ENCODE results near the gene GRK3. TPM values are rescaled to one million over a fixed set of nuclear protein-coding genes. Genes with fewer than 3 reads are reported as not detected.

Gene GRK3
- total RNA-seq, 1 donor from 2014 or later = 30.1 TPM

DNA sequence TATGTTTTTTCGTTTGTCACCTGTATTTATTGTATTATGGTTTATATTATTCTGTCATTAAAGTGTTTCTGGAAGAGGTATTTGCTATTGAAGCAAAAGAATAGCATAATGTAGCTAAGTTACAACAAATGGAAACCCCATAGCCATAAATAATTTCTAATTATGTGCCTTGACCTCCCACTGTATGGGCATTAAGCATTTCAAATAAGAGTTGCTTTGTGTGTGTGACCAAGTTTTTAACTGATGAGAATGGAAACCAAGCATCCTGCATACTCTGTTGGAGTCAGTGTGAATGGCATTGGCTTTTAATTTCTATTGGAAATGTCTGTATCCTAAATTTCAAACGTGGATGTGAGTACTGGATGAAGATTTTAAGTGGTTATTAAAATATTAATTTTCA lies 115.6 kb downstream of the GRK3 start:
- intact Hi-C loops (cut with micrococcal nuclease) = no loop called here
- DNase-seq = no peak
- H3K9me3 Mint-ChIP-seq = no peaks in the 10 kb centered on the region
- H3K36me3 Mint-ChIP-seq (ENCODE audit: low read depth) = peaks cover 43% of the 10 kb centered on the region
- H3K4me1 Mint-ChIP-seq = peaks cover 11% of the 10 kb centered on the region
- H3K4me3 Mint-ChIP-seq = no peak overlapping the region
- H3K27me3 Mint-ChIP-seq = no peaks in the 10 kb centered on the region
- no peak overlapping the region for H3K27ac Mint-ChIP-seq

DNA sequence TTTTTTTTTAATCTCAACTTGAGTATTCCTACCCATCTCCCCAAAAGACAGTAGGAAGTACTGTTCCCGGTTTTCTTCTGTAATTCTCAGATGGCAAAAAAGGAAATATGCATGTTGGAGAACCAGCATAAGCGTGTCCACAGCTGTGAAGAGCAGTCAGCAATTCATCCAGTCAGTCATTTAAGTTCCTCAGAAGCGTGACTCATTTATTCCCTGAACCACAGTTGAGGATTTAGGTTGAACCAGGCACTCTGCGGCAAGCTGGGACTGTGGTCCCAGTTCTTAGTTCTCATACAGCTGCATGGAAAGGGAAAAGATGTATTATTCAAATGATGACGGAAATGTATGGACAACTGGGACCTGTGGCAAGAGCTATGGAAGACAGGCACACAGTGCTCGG lies 116.5 kb downstream of the GRK3 start:
- no peak for DNase-seq
- H3K4me3 Mint-ChIP-seq = no peak overlapping the region

DNA sequence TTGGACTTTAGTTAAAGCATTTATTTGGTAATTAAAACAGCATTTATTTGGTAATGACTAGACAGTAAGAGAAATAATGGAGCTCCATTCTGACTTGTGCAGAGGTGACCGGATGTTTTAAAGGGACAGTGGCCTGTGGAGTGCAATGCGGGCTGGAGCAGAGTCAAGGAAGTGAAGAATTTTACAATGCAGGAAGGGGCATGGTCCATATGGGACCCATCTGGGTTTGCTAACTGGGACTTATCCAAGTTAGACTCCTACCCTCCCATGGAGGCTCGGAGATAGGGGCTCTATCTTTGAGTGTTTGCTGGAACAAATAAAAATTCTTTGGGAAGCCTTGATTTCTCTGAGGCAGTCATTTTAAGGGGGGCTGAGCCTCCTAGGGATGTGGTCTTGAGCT lies 117.6 kb downstream of the GRK3 start:
- DNase-seq = no peak
- Mint-ChIP-seq H3K27ac (no peak overlapping the region), H3K4me1 (peaks cover 11% of the 10 kb centered on the region), H3K9me3 (no peaks in the 10 kb centered on the region), H3K27me3 (no peaks in the 10 kb centered on the region), H3K4me3 (no peak overlapping the region), H3K36me3 (ENCODE audit: low read depth) (peaks cover 45% of the 10 kb centered on the region)
- intact Hi-C loops (cut with micrococcal nuclease) = no loop called here

More for the DNA sequence above, 116.5 kb downstream of the GRK3 start:
- Mint-ChIP-seq H3K4me1 (peaks cover 11% of the 10 kb centered on the region), H3K27ac (peak overlapping the region; percentile 4), H3K27me3 (no peaks in the 10 kb centered on the region), H3K36me3 (ENCODE audit: low read depth) (peaks cover 42% of the 10 kb centered on the region), H3K9me3 (no peaks in the 10 kb centered on the region)
- intact Hi-C loops (cut with micrococcal nuclease) = no loop called here

DNA sequence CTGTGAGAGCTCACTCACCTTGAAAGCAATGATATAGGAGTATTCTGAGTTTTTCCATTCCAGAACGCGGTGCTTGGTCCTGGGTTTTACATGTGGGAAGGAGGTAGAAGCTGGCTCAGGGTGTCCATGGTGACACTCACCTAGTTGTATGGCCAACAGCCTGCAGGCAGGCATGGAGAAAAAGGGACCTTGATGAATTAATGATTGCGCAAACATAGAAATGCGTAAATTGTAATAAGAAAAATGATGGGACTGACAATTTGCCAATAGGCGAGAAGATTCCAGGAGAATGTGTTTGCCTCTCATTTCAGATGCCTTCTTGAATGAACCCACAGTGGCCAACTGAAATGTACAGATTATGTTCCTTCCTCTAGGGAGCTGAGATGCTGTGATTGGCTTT lies 124.2 kb downstream of the GRK3 start:
- H3K27me3 Mint-ChIP-seq = no peaks in the 10 kb centered on the region
- no peak overlapping the region for H3K27ac Mint-ChIP-seq
- H3K9me3 Mint-ChIP-seq = no peaks in the 10 kb centered on the region
- no peak for DNase-seq
- H3K4me1 Mint-ChIP-seq = peaks cover 5% of the 10 kb centered on the region
- intact Hi-C loops (cut with micrococcal nuclease) = no loop called here
- peaks cover 36% of the 10 kb centered on the region for H3K36me3 Mint-ChIP-seq (ENCODE audit: low read depth)
- H3K4me3 Mint-ChIP-seq = no peak overlapping the region

DNA sequence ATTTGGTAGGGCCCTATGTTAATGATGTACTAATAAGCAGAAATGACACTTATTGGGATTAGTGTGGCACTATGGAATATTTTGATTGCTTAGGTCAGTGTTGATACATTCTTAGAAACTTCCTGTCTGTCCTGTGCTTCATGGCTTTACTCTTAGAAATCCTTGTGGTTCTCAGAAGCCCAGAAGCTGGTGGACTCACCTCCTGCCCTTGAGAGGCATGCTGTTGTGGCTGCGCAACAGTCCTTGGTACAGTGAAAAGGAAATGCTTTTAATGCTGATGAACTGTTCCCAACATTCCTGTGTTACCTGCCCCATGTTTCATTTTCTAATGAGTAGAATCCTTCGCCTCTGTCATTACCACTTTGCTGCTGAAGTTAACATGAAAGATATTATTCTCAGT lies 125.2 kb downstream of the GRK3 start:
- no peak overlapping the region for H3K27ac Mint-ChIP-seq
- no peaks in the 10 kb centered on the region for H3K27me3 Mint-ChIP-seq
- intact Hi-C loops (cut with micrococcal nuclease) = no loop called here
- H3K4me1 Mint-ChIP-seq = peaks cover 5% of the 10 kb centered on the region
- H3K4me3 Mint-ChIP-seq = no peak overlapping the region
- H3K9me3 Mint-ChIP-seq = no peaks in the 10 kb centered on the region
- no peak for DNase-seq
- peaks cover 39% of the 10 kb centered on the region for H3K36me3 Mint-ChIP-seq (ENCODE audit: low read depth)

DNA sequence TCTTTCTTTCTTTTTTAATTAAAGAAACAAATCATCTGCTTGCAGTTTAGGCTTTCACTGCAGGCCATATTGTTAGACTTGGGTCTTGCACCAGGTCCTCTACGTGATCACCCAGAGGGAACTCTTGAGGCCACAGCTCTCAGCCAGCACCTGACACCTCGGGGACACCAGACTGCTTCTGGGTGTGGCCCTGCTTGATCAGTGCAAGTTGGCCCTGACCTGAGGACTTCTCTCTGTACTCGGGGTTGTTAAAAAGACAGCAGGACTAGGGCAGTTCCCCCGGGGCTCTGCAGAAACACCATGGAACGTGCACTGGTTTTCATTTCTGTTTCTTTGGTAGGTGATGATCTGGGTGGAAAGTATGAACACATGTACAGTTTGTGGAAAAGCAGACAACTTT lies 126.3 kb downstream of the GRK3 start:
- H3K36me3 Mint-ChIP-seq (ENCODE audit: low read depth) = peaks cover 40% of the 10 kb centered on the region
- intact Hi-C loops (cut with micrococcal nuclease) = no loop called here
- no peak for DNase-seq
- H3K27ac Mint-ChIP-seq = no peak overlapping the region
- H3K4me3 Mint-ChIP-seq = no peak overlapping the region
- H3K4me1 Mint-ChIP-seq = peaks cover 5% of the 10 kb centered on the region
- H3K27me3 Mint-ChIP-seq = no peaks in the 10 kb centered on the region
- H3K9me3 Mint-ChIP-seq = no peaks in the 10 kb centered on the region

DNA sequence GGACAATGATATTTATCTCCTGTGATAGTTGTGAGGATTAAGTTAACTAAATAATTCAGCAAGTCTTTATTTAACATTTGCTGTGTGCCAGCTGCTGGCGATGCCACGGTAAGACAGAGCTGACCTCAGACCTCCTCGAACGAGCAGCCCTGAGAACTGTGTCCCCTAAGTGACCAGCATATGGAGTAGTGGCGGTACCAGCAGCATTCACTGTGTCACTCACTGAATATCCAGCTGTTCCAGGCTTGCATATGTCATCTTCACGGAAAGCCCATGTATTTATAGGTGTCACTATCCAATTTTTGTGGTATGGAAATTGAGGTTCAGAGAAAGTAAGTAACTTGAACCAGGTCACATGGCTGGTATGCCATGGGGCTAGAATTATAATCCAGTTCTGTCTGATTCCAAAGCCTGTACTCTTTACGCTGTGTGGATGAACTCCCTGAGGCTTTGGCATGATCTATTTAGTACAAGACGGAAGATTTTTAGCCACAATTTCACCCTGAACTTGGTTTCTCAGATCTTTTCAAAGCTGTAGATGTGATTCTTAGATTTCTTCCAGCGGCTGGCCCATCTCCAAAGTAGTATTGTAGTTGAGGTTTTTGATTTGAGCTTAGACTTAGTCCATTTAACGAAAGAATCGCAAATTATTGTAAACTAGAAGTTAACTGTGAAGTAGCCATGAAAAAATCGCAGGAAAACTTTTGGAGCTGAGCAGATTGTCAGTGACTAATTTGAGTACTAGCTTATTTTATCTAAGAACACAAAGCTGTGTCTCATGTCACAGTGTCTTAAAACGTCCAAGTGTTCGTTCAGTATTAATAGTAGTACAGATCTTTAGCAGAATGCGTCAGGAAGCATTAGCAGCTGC lies 128.2 kb downstream of the GRK3 start:
- H3K4me3 Mint-ChIP-seq = no peak overlapping the region
- H3K27me3 Mint-ChIP-seq = no peaks in the 10 kb centered on the region
- H3K36me3 Mint-ChIP-seq (ENCODE audit: low read depth) = peaks cover 45% of the 10 kb centered on the region
- intact Hi-C loops (cut with micrococcal nuclease) = no loop called here
- H3K9me3 Mint-ChIP-seq = no peaks in the 10 kb centered on the region
- H3K27ac Mint-ChIP-seq = no peak overlapping the region
- peaks cover 8% of the 10 kb centered on the region for H3K4me1 Mint-ChIP-seq
- DNase-seq = no peak

DNA sequence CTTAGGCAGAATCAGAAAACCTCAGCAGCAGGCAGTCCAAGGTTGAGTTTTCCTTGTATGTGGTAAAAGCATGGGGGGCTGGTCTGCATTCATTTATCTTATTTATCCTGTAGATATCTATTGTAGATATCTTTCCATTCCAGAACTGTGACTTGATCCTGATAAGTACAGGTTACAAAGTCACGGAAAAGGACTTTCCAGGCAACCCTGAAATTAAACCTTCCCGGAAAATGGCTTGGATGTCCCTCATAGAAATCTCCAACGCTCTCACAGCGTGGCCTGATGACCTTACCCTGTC lies 128.7 kb downstream of the GRK3 start:
- DNase-seq = no peak
- no peak overlapping the region for H3K27ac Mint-ChIP-seq
- no peaks in the 10 kb centered on the region for H3K27me3 Mint-ChIP-seq
- intact Hi-C loops (cut with micrococcal nuclease) = no loop called here
- peaks cover 9% of the 10 kb centered on the region for H3K4me1 Mint-ChIP-seq
- no peaks in the 10 kb centered on the region for H3K9me3 Mint-ChIP-seq
- H3K36me3 Mint-ChIP-seq (ENCODE audit: low read depth) = peaks cover 49% of the 10 kb centered on the region
- no peak overlapping the region for H3K4me3 Mint-ChIP-seq

DNA sequence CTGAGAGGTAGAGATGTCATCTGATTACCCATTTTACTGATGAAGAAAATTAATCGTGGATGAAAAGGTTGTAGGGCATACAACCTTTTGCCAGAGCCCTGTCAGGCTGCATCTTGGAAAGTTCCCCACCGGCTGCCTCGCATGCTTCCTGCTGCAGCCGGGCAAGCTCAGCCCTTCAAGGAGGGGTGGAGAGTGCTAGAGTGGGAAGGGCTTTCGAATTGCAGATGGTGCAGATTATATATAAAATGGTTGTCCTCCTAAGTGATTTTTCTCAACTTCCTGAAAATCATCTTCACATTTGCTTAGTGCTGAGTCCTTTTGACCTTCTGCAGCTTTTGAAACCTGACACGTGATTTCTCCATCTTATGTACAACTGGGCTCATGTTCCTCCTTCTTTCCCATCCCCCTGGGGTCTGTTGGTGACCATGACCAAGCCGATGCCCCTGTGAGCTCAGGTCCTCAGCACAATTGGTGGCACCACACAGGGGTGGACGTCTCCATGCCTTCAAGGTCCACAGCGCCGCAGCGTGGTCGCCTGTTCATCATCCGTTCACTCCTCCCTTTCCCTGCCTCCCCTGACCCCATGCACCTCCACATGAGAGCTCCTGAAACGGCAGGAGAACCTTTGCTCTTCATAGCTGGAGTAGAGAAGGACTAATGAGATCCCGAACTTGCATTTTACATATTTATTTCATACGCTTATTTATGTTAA lies 129.9 kb downstream of the GRK3 start:
- H3K4me1 Mint-ChIP-seq = peaks cover 14% of the 10 kb centered on the region
- H3K4me3 Mint-ChIP-seq = no peak overlapping the region
- no peaks in the 10 kb centered on the region for H3K27me3 Mint-ChIP-seq
- no peak for DNase-seq
- no peaks in the 10 kb centered on the region for H3K9me3 Mint-ChIP-seq
- intact Hi-C loops (cut with micrococcal nuclease) = no loop called here
- H3K27ac Mint-ChIP-seq = no peak overlapping the region
- peaks cover 47% of the 10 kb centered on the region for H3K36me3 Mint-ChIP-seq (ENCODE audit: low read depth)

DNA sequence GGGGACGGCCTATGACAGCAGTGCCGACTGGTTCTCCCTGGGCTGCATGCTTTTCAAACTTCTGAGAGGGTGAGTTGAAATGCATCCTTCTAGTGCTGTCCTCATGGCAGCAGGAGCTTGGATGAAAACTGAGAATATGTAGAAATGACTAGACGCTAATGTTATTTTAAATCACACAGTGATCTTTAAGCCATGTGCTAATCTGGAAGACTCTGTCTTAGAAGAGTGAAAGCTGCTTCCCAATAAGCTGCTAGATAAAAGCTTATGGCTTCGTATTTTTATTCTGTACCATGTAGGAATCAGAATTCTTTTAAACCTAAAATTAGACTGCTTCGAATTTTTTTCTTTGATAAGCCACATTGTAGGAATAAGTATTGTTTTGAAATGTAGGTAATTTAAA lies 130.7 kb downstream of the GRK3 start:
- Mint-ChIP-seq H3K9me3 (no peaks in the 10 kb centered on the region), H3K27ac (no peak overlapping the region), H3K27me3 (no peaks in the 10 kb centered on the region), H3K4me3 (no peak overlapping the region), H3K4me1 (peaks cover 14% of the 10 kb centered on the region), H3K36me3 (ENCODE audit: low read depth) (peaks cover 46% of the 10 kb centered on the region)
- intact Hi-C loops (cut with micrococcal nuclease) = no loop called here
- DNase-seq = no peak

DNA sequence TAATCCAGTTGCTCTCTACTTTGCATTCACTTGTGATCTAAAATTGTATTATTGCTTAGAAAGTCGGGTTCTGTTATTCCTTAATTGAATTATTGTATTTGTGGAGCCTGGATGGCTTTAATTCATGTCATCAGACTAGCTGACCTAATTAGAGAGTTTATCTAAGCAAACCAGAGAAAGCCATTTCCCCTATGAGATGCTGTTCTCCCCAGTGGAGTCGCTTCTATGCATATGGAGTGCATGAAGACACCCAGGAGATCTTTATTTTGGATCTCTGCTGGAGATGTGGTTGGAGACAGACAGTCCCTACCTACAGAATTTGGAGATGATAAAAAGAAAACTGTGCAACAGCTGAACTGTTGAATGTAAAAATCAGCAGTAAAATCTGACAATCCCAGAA lies 132.3 kb downstream of the GRK3 start:
- Mint-ChIP-seq H3K27me3 (no peaks in the 10 kb centered on the region), H3K27ac (no peak overlapping the region), H3K4me3 (no peak overlapping the region), H3K4me1 (peaks cover 16% of the 10 kb centered on the region), H3K9me3 (no peaks in the 10 kb centered on the region), H3K36me3 (ENCODE audit: low read depth) (peaks cover 39% of the 10 kb centered on the region)
- DNase-seq = no peak
- intact Hi-C loops (cut with micrococcal nuclease) = no loop called here

DNA sequence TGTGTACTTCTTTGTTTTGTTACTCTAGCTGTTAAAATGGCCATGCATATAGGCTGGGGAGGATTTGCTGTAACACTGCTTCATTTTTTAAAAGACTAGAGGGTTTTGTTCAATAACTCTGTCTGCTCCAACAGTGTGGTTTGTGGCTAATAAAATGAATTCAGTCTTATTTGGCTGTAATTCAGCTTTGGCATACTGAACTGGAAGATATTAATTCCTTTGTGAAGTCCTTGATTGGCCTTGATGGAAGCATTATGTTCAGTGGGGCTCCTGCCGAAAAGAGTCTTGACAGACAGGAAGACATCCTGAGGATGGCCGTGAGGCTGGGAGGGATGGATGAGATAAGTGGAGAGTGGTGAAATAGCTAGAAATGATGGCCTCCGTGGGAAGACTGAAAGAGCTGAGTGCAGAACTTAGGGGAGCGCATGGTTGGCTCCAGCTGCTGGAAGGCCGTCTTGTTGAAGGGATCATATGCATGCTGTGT lies 132.7 kb downstream of the GRK3 start:
- DNase-seq = no peak
- intact Hi-C loops (cut with micrococcal nuclease) = no loop called here
- Mint-ChIP-seq H3K27me3 (no peaks in the 10 kb centered on the region), H3K36me3 (ENCODE audit: low read depth) (peaks cover 41% of the 10 kb centered on the region), H3K27ac (peak overlapping the region; percentile 35), H3K4me1 (peaks cover 19% of the 10 kb centered on the region), H3K4me3 (no peak overlapping the region), H3K9me3 (no peaks in the 10 kb centered on the region)

DNA sequence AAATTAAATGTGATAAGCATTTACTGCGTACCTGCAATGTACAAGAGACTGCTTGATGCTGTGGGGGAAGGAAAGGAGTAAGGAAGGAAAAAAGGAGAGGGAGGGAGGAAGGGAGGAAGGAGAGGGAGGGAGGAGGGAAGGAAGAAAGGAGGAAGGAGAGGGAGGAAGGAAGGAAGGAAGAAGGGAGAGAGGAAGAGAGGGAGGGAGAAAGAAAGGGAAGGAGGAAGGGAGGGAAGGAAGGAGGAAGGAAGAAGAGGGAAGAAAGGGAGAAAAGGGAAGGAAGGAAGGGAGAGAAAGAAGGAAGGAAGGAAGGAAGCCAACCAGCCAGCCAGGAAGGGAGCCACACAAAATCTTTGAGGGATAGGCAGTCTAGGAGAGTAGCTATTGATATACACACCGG lies 133.5 kb downstream of the GRK3 start:
- Mint-ChIP-seq H3K4me1 (peaks cover 25% of the 10 kb centered on the region), H3K36me3 (ENCODE audit: low read depth) (peaks cover 33% of the 10 kb centered on the region), H3K27ac (peak overlapping the region; percentile 1), H3K4me3 (no peak overlapping the region), H3K27me3 (no peaks in the 10 kb centered on the region), H3K9me3 (no peaks in the 10 kb centered on the region)
- intact Hi-C loops (cut with micrococcal nuclease) = no loop called here
- DNase-seq = no peak

DNA sequence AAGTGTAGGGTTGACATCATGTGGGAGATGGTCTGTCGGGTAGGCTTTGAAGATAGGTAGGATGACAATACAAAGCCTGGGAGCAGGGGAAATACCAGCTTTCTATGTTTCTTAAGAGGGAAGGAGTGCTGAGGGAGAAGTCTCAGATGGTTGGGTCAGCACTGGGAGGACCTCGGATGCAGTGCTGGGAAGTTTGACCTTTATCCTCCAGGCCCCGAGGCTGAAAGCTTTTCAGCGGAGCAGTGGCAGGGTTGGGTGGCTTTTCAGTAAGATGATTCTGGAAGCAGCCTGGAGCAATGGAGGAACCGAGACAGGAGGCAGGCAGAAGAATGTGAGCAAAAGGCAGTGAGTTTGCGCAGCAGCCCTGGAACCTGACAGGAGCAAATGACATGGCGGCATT lies 134.0 kb downstream of the GRK3 start:
- peak overlapping the region; percentile 3 for H3K27ac Mint-ChIP-seq
- H3K4me1 Mint-ChIP-seq = peaks cover 29% of the 10 kb centered on the region
- intact Hi-C loops (cut with micrococcal nuclease) = no loop called here
- no peak for DNase-seq
- H3K27me3 Mint-ChIP-seq = no peaks in the 10 kb centered on the region
- H3K9me3 Mint-ChIP-seq = no peaks in the 10 kb centered on the region
- no peak overlapping the region for H3K4me3 Mint-ChIP-seq
- H3K36me3 Mint-ChIP-seq (ENCODE audit: low read depth) = peaks cover 33% of the 10 kb centered on the region

Data from activated CD4-positive, alpha-beta T cell treated with anti-CD3 and anti-CD28 coated beads, Interleukin-2, amount 10 ng/mL, durations not matched to agents 24 days and 14 days (primary cell).